GM18517 (cell line): ENCODE data around the gene IFNA17.
"Not testable (repeated sequence)": the region's sequence is repeated elsewhere in the genome, so short reads cannot be mapped to it uniquely, and the experiment has no call there.

ENCODE experiments used
- ATAC-seq: cut with Tn5 transposase; IDR thresholded peaks from one replicate; pipeline ENCODE4 v1.9.1; 2021; ENCODE audit warnings: mild to moderate bottlenecking, moderate library complexity; ENCODE audit not compliant: unreplicated experiment

The IFNA17 gene

GRCh38 chr9:21228122-21228521, at the start of gene IFNA17:
Gene IFNA17, minus strand, starts transcription at chr9:21228222. Its CDS starts 49 bp downstream, at chr9:21228173.
- no peak for ATAC-seq

GRCh38 chr9:21268347-21268657, 40.3 kb upstream of the IFNA17 start:
- no peak for ATAC-seq

- ATAC-seq: peak; percentile 70
Measured at GRCh38 chr9:21267485-21268346, 39.7 kb upstream of the IFNA17 start.

GRCh38 chr9:21266733-21267484, 38.9 kb upstream of the IFNA17 start:
- no peak for ATAC-seq

- no peak for ATAC-seq
Measured at GRCh38 chr9:21265421-21266189, 37.6 kb upstream of the IFNA17 start.

GRCh38 chr9:21255538-21256212, 27.7 kb upstream of the IFNA17 start:
- ATAC-seq: no peak

GRCh38 chr9:21252721-21253547, 24.9 kb upstream of the IFNA17 start:
- ATAC-seq: peak; percentile 84

- ATAC-seq: no peak
Measured at GRCh38 chr9:21251638-21252037, 23.6 kb upstream of the IFNA17 start.

GRCh38 chr9:21251190-21251589, 23.2 kb upstream of the IFNA17 start:
- no peak for ATAC-seq

GRCh38 chr9:21244836-21245235, 16.8 kb upstream of the IFNA17 start:
- ATAC-seq: no peak

GRCh38 chr9:21239911-21240310, 11.9 kb upstream of the IFNA17 start, which contains the start of gene IFNA14:
Gene IFNA14, minus strand, starts transcription at chr9:21240005. Its CDS starts 70 bp downstream, at chr9:21239935.
- peak; percentile 45 for ATAC-seq

GRCh38 chr9:21236360-21236714, 8.3 kb upstream of the IFNA17 start:
- ATAC-seq: not testable (repeated sequence)

- peak; percentile 82 for ATAC-seq
Measured at GRCh38 chr9:21235468-21236359, 7.7 kb upstream of the IFNA17 start.

- no peak for ATAC-seq
Measured at GRCh38 chr9:21234153-21234687, 6.2 kb upstream of the IFNA17 start.

GRCh38 chr9:21233258-21233657, 5.2 kb upstream of the IFNA17 start:
- no peak for ATAC-seq

- ATAC-seq: not testable (repeated sequence)
Measured at GRCh38 chr9:21217211-21217610, 10.8 kb downstream of the IFNA17 start, which contains the start of gene IFNA16. Gene IFNA16, minus strand, starts transcription at chr9:21217311. Its CDS starts 6 bp downstream, at chr9:21217305.

GRCh38 chr9:21213411-21214326, 14.4 kb downstream of the IFNA17 start:
- ATAC-seq: peak; percentile 81
